AG09319 (cell line): Measurements from ENCODE around the gene SOWAHA.

Experiments used
- DNase-seq: peaks from one replicate; pipeline ENCODE4 v3.0.0-alpha.2; 2010; ENCODE audit warnings: low read depth; ENCODE audit errors: extremely low read depth
- TF ChIP-seq, protein P1 (sequence below): IDR thresholded peaks from 2 replicates; pipeline ENCODE4 v1.5.1; 2011; ENCODE audit warnings: low read depth, mild to moderate bottlenecking, inconsistent platforms, low read length, moderate library complexity

Gene SOWAHA

DNA sequence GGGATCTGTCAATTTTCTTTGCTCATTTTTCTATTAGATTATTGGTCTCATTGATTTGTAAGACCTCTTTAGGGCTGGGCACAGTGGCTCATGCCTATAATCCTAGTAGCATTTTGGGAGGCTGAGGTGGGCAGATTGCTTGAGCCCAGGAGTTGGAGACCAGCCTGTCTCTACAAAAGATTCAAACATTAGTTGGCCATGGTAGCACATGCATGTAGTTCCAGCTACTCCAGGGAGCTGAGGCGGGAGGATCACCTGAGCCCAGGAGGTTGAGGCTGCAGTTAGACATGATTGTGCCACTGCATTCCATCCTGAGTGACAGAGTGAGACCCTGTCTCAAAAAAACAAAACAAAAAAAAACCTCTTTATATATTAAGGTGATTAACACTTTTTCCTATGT is 23.8 kb downstream of the SOWAHA start:
- TF ChIP-seq, protein P1, sequence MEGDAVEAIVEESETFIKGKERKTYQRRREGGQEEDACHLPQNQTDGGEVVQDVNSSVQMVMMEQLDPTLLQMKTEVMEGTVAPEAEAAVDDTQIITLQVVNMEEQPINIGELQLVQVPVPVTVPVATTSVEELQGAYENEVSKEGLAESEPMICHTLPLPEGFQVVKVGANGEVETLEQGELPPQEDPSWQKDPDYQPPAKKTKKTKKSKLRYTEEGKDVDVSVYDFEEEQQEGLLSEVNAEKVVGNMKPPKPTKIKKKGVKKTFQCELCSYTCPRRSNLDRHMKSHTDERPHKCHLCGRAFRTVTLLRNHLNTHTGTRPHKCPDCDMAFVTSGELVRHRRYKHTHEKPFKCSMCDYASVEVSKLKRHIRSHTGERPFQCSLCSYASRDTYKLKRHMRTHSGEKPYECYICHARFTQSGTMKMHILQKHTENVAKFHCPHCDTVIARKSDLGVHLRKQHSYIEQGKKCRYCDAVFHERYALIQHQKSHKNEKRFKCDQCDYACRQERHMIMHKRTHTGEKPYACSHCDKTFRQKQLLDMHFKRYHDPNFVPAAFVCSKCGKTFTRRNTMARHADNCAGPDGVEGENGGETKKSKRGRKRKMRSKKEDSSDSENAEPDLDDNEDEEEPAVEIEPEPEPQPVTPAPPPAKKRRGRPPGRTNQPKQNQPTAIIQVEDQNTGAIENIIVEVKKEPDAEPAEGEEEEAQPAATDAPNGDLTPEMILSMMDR = no peak

DNA sequence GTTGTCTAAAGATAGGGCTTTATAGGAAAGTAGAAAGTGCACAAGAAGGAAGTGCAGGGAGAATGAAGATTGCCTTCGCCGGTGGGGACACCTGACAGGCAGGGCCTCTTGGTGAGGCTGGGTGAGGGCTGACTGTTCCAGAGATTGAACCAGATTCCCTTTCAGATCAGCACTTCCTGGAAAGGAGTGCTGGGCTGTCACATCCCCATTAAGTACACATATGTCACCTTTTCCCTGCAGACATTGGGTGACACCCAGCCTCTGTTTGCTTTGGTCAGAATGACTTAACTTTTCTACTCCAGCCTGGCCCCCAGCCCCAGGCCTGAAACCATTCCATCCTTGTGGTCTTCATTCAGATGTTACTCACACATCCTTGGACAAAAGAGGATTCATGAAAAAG is 24.8 kb downstream of the SOWAHA start:
- no peak for DNase-seq
- TF ChIP-seq, protein P1 = no peak

More for the DNA sequence above, 23.8 kb downstream of the SOWAHA start:
- DNase-seq = no peak

DNA sequence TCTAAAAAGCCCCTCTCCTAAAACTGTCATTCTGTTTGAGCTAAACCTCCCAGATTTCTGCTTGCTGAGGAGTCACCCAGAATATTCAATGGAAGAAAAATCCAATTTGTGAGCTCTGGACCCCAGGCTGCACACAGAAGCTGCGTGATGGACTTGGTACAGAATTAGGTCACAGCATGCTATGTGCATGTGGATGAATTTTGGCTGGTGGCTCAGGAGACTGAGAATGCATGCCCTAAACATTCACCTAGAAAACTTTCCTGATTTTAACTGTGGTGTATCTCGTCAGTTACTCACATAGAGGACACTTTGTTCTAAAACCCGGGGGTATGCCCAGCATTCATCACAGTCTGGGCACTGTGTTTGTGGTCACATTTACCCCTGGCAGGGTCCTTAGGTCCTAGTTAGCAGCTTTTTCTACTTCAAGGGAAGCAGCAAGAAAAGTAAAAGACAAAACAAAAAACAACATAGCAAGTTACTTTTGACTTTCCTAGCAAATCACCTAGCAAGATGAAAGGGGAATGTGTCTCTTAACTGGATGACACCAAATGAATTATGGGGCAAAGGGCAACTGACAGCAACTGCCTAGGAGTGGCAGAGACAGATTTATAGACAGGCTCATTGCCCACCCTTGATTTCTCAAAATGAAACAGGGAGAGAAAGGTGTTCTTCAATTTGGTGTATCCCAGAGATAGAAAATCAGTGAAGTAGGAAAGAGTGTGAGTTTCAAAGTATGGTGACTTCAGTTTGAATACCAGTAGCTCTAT is 25.6 kb downstream of the SOWAHA start:
- no peak for DNase-seq
- TF ChIP-seq, protein P1 = no peak

DNA sequence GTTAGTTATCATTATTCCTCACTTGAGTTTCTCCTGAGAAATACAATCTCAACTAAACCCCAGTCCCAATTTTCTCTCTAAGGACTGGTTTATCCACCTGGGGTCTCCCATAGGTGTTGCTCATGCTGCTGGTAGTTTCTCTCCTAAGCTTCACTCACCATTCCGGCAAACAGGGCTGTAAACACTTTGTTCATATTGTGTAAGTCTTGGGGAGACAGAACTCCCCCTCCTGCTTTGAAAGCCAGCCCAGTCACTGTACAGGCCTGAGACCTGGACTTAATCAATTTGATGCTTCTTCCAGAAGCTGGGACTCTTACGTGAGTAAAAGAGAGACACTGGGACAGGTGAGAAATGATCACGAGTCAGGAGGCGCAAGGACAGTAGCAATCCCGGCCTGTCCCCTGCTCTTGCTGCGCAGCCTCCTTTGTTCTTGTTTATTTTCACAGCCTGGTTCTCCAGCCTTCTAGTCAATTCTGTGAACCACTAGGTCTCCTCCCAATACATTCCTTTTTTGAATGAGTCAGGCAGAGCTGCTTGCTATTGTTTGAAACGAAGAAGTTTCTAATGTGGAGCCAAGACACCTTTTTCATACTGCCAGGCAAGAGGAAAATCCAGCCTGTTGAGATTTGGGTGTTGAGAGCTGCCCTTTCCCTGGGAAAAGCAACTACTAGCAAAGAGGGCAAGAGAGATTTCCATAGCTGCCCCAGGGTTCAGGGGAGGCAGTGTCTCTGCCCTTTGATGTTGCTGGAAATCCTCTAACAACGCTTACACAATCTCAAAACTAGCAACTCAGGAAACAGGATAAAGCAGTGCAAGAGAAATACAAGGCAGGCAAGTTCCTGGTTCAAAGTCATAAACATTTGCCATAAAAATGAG is 26.6 kb downstream of the SOWAHA start:
- DNase-seq = no peak
- TF ChIP-seq, protein P1 = no peak

DNA sequence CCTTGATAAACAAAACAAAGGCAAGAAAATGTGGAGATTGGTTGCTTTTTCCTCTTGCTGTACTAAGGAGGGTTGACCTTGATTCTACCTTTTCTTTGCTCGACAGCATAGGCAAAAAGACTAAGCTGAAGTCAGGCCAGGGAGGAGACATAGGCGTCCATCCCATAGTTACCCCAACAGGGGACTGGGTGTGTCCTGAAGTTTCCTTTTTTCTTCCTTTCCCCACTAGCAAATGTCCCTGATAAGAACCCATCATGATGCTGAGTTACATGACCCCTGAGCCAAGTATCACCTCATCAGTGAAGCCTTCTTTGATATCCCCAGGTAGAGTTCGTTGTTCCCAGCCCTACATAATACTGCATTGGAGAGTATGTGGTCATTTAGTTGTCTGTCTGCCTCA is 27.2 kb downstream of the SOWAHA start:
- TF ChIP-seq, protein P1 = no peak
- DNase-seq = no peak

DNA sequence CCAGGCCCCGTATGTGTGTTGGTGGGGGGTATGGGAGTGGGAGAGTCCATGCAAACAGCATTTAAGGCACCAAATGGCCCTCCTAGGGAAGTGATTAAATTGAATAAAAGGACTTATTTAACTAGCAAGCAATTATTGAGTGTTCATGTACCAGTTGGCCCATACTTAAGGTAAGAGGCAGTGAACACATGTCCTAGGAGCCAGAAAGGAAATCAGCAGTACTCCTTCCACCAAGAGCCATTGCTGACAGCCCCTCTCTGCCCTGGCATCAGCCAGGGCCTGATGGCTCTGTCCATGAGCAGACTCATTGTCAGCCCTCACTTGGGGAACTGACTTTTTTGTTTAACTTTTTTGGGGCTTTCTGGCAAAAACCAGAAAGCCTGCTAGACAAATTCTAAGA is 27.8 kb downstream of the SOWAHA start:
- no peak for DNase-seq
- TF ChIP-seq, protein P1 = no peak

DNA sequence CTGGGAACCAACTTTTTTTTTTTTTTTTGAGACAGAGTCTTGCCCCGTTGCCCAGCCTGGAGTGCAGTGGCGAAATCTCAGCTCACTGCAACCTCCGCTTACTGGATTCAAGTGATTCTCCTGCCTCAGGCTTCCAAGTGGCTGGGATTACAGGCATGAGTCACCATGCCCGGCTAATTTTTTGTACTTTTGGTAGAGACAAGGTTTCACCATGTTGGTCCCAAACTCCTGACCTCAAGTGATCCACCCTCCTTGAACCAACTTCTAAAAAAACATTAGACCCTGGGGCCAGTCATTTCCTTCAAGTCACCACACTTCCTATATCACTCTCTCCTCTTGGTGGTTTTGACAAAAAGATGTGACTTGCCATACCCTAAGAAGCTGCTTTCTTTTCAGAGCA is 28.2 kb downstream of the SOWAHA start:
- TF ChIP-seq, protein P1 = no peak
- DNase-seq = peak; percentile 20
